Eye (tissue), 1 donor: ENCODE data around the gene SNX24.
"Not testable (repeated sequence)": the region's sequence is repeated elsewhere in the genome, so short reads cannot be mapped to it uniquely, and the experiment has no call there.

Experiments
- DNase-seq: peaks from one replicate; pipeline ENCODE4 v3.0.0-alpha.2; 2015

SNX24 gene

GRCh38 chr5:122972877-122973276 is 127.5 kb downstream of the SNX24 start:
- no peak for DNase-seq

GRCh38 chr5:122973759-122974158 is 128.3 kb downstream of the SNX24 start:
- not testable (repeated sequence) for DNase-seq

GRCh38 chr5:122974251-122974650 is 128.8 kb downstream of the SNX24 start:
- not testable (repeated sequence) for DNase-seq

- peak; percentile 22 for DNase-seq
Observed at GRCh38 chr5:122977319-122977718, 131.9 kb downstream of the SNX24 start.

GRCh38 chr5:122978068-122978467 is 132.7 kb downstream of the SNX24 start:
- DNase-seq = no peak

GRCh38 chr5:122978644-122979297 is 133.4 kb downstream of the SNX24 start:
- DNase-seq = no peak

- no peak for DNase-seq
Observed at GRCh38 chr5:122981846-122982245, 136.4 kb downstream of the SNX24 start.

GRCh38 chr5:122982376-122982775 is 137.0 kb downstream of the SNX24 start:
- DNase-seq = no peak

- DNase-seq = no peak
Observed at GRCh38 chr5:122984425-122984824, 139.0 kb downstream of the SNX24 start.

GRCh38 chr5:122985006-122985700 is 139.7 kb downstream of the SNX24 start:
- no peak for DNase-seq

- no peak for DNase-seq
Observed at GRCh38 chr5:122985954-122986721, 140.7 kb downstream of the SNX24 start.

GRCh38 chr5:122996091-122996490 is 150.7 kb downstream of the SNX24 start:
- DNase-seq = no peak

- no peak for DNase-seq
Observed at GRCh38 chr5:122997294-122997693, 151.9 kb downstream of the SNX24 start.

- DNase-seq = no peak
Observed at GRCh38 chr5:122999947-123000563, 154.6 kb downstream of the SNX24 start.

- no peak for DNase-seq
Observed at GRCh38 chr5:123000731-123001130, 155.3 kb downstream of the SNX24 start.

GRCh38 chr5:123001808-123002207 is 156.4 kb downstream of the SNX24 start:
- DNase-seq = peak; percentile 33

- DNase-seq = peak; percentile 22
Observed at GRCh38 chr5:123007182-123007581, 161.8 kb downstream of the SNX24 start.

GRCh38 chr5:123007754-123008153 is 162.3 kb downstream of the SNX24 start:
- DNase-seq = no peak

- peak; percentile 56 for DNase-seq
Observed at GRCh38 chr5:123012321-123012720, 166.9 kb downstream of the SNX24 start.

- DNase-seq = no peak
Observed at GRCh38 chr5:123014689-123015088, 169.3 kb downstream of the SNX24 start.

- DNase-seq = no peak
Observed at GRCh38 chr5:123028222-123028621, 182.8 kb downstream of the SNX24 start.

GRCh38 chr5:123033157-123033671 is 187.8 kb downstream of the SNX24 start:
- DNase-seq = no peak

GRCh38 chr5:123035360-123035917 is 190.0 kb downstream of the SNX24 start:
- peak; percentile 77 for DNase-seq
